GM12873 (cell line): Measurements from ENCODE around the gene SEMA5A.

Experiments
- CTCF ChIP-seq: IDR thresholded peaks from 2 replicates; pipeline ENCODE4 v1.5.1; 2012; ENCODE audit warnings: low read depth, mild to moderate bottlenecking, moderate library complexity, low read length, control low read depth; ENCODE audit not compliant: insufficient read depth; ENCODE audit errors: missing control alignments

The SEMA5A gene

DNA sequence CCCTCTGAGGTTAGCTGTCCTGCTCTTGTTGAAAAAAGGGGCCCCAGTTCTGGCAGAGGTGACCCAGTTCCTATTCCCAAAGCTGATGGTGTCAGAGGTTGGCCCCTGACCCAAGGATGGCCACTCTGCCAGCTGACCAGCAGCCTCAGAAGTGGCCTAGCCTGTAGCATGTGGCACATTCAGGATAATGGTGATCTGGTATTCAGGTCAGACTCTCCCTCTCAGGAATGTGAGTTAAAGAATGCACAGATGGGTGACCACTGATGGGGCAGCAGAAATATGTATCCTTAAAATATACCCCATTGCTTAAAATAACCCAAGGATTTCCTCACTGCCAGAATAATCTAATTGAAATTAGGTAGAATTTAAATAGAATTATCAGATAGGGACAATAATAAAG is 369.2 kb downstream of the SEMA5A start:
- no peak for TF ChIP-seq CTCF

GRCh38 chr5:9174446-9174845 is 371.4 kb downstream of the SEMA5A start:
- TF ChIP-seq CTCF, result no peak

- TF ChIP-seq CTCF, result no peak
Measured at GRCh38 chr5:9173281-9174048, 372.4 kb downstream of the SEMA5A start.

GRCh38 chr5:9170026-9170425 is 375.8 kb downstream of the SEMA5A start:
- TF ChIP-seq CTCF, result no peak

- TF ChIP-seq CTCF, result no peak
Measured at GRCh38 chr5:9169557-9169902, 376.3 kb downstream of the SEMA5A start.

DNA sequence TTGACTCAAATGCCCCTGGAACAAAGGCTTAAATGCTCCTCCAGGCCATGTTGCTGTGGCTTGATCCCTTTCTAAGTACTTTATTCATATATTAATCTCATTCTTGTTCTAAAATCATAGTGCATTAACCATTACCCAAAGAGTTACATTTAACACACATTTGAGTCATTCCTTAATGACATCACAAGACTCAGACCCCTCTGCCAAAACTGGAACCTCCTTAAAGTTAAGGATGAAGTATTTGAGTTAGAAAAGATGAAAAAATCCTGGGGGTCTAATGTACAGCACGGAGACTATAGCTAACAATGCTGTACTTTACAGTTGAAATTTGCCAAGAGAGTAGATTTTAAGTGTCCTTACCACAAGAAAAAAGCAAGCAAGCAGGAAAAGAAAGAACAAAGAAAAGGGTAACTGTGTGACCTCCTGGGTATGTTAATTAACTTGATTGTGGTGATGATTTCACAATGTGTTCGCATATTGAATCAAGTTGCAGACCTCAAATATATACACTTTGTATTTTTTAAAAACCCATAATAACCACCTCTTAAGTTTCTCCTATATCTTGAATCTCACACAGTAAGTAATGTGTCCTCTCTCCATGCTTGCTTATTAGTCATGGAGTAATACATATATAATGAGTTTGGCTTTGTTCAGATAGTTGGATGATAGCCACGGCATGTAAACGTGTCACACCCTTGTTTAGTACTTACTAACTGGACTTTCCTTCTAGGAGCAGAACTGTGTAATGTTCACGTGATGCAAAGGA is 376.9 kb downstream of the SEMA5A start:
- TF ChIP-seq CTCF, result no peak

DNA sequence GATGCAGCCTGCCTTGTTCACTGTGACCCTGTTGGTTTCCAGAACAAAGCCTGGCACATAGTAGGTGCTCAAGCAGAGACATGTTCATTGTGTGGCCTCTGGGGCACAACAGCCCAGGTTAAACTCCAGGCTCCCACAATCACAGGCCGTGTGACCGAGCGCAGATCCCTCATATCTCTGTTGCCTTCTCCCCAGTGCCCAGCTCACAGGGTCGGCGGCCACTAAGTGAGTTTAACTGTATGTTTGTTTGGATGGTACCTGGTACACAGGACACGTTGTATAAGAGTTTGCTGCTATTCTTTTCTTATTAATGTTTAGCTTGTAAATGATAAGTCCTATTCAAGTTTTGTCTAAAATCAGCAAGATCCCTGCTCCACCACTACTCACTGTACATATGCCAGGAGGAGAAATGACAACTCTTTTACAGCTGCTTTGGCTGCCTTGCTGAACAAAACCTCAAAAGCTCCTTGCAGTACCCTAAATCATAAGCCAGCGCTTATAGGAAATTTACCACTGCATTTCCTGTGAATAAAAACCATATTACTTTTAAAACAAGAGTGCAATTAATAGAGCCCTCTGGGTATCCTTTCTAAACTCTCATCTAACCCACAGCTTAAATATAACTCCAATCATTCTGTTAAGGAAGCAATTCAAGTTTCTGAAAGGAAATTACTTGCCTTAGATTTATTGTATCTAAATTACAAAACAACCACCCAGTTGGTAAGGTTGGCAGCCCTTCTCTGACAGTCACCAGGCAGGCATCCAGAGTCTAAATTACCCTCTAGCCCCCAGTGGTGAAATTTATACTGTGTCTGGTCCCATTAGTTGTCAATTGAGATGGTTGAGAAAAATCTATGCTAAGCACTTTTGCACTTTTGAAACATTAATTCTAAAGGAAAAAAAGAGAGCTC is 379.4 kb downstream of the SEMA5A start:
- TF ChIP-seq CTCF, result no peak
